GM18868 (cell line): ENCODE results near the gene OXSR1.
A peak's percentile ranks its signal among the peaks of the same experiment; 100 is the strongest.
"Not testable (repeated sequence)": the region's sequence is repeated elsewhere in the genome, so short reads cannot be mapped to it uniquely, and the experiment has no call there.

Experiments used
- ATAC-seq: cut with Tn5 transposase; IDR thresholded peaks from one replicate; pipeline ENCODE4 v1.9.1; 2021; ENCODE audit warnings: mild to moderate bottlenecking, moderate library complexity; ENCODE audit not compliant: unreplicated experiment

Gene OXSR1

DNA sequence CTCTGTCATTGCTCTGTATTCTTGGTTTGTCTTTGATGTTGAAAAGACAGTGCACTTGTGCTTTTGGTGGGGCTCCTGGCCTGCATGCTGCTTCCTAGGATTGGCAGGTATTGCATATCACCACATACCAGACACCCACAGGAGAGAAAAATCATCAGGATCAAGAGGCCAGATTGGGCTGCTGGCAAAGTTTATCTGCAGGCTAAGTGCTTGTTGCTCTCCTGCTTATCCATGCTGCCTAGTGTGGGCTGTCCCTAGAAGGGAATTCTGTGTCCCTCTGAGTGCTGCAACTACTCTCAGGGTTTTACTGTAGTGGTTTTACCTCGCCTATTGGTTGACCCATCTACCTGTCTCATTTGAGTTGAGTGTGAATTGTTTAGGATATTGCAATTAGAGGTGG lies 99.4 kb downstream of the OXSR1 start:
- no peak for ATAC-seq

DNA sequence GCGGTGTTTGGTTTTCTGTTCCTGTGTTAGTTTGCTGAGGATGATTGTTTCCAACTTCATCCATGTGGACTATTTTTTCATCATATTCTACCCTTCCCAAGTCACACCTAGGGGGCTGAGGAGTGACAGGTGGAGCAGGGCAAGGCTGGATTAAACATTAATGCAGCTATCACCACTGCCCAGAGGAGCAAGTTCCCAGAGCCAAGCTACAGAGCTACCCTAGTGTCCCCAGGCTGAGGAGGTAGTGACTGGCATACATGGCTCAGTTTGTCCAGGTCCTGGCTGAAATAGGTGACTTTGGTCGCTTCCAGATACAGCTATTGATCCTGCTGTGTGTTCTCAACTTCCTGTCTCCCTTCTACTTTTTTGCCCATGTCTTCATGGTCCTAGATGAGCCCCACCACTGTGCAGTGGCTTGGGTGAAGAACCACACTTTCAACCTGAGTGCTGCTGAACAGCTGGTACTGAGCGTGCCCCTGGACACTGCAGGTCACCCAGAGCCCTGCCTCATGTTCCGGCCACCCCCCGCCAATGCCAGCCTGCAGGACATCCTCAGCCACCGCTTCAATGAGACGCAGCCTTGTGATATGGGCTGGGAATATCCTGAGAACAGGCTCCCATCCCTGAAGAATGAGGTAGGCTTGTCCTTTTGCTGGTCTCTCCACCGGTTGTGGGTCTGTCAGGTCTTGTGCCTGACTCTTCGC lies 100.4 kb downstream of the OXSR1 start, which contains the start of gene SLC22A13:
SLC22A13 (plus strand) TSS at position 209 of the 704 bp plus-strand sequence; CDS start at position 258, 49 bp downstream.
- no peak for ATAC-seq

DNA sequence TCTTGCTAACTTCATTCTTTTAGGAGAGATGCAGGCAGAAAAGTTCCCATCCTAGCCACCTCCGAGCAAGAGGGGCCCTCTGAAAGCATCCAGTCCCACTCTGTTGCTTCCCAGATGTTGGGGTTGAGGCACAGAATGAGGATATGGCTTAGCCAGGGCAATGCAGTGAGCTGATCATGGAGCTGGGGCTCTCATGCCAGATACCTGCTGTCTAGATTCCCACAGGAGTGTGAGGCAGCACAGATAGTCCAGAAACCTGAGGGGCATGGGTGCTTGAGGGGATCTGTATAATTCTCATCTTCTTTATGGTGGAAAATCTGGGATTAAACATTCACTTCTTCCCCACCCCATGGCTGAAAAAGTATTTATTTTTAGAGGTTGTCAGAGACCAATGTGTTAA lies 101.5 kb downstream of the OXSR1 start:
- ATAC-seq: no peak

GRCh38 chr3:38267662-38268061 lies 102.3 kb downstream of the OXSR1 start:
- no peak for ATAC-seq

GRCh38 chr3:38268087-38268486 lies 102.8 kb downstream of the OXSR1 start:
- peak; percentile 20 for ATAC-seq

- ATAC-seq: peak; percentile 57
Observed at GRCh38 chr3:38268522-38268921, 103.2 kb downstream of the OXSR1 start.

- ATAC-seq: no peak
Observed at GRCh38 chr3:38270606-38271005, 105.3 kb downstream of the OXSR1 start.

DNA sequence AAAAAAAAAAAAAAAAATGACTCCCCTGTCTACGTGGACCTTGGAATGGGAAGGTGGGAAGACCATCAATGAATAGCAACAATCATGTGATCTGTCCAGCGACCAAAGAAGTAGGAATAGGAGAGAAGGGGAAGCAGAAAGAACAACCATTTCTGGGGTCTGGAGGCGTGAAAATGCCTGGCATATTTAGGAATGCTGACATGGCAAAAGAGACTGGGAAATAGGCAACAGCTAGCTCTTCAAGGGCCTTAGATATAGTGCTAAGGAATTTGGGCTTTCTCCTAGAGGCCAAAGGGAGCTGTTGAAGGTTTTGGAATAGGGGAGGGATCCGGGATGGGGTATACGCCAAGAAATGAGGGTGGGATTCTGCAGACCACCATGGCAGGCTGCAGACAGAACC lies 106.2 kb downstream of the OXSR1 start:
- no peak for ATAC-seq

DNA sequence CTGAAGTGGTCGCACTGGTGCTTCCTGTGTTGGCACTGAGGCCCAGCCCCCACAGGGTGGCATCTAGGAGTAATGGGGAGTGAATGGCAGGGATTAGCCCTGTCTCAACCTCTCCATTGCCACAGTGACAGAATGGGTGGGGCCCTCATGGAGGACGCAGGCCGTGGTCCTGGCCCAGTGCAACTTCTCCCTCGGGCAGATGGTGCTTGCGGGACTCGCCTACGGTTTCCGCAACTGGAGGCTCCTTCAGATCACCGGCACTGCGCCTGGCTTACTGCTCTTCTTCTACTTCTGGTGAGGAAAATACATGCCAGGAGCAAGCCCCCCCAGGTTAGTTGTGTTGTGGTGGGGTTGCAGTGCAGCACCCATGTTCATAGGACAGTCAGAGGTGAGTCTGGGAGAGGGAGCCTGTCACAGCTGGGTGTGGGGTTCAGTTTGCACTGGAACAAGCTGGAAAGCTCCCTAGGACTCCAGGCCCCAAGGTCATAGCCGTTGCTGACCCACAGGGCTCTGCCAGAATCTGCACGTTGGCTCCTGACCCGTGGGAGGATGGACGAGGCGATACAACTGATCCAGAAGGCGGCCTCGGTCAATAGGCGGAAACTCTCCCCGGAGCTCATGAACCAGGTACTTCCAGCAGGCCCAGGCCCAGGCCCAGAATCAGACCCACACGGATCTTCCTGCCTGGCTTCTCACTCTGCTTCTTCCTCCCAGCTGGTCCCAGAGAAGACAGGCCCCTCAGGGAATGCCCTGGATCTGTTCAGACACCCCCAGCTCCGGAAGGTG lies 109.7 kb downstream of the OXSR1 start:
- no peak for ATAC-seq

DNA sequence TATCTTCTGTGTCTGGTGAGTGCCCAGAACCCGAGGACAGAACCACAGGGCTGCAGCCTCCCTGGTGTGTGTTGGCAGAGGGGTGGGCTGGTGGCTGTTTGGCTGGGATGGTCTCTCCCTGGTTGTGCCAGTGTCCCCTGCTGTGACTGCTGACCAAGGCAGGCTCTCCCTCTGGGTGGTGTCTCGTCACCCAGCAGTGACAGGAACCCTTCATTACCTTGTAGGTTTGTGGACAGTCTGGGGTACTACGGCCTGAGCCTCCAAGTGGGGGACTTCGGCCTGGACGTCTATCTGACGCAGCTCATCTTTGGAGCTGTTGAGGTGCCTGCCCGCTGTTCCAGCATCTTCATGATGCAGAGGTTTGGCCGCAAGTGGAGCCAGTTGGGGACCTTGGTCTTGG lies 110.3 kb downstream of the OXSR1 start:
- no peak for ATAC-seq

DNA sequence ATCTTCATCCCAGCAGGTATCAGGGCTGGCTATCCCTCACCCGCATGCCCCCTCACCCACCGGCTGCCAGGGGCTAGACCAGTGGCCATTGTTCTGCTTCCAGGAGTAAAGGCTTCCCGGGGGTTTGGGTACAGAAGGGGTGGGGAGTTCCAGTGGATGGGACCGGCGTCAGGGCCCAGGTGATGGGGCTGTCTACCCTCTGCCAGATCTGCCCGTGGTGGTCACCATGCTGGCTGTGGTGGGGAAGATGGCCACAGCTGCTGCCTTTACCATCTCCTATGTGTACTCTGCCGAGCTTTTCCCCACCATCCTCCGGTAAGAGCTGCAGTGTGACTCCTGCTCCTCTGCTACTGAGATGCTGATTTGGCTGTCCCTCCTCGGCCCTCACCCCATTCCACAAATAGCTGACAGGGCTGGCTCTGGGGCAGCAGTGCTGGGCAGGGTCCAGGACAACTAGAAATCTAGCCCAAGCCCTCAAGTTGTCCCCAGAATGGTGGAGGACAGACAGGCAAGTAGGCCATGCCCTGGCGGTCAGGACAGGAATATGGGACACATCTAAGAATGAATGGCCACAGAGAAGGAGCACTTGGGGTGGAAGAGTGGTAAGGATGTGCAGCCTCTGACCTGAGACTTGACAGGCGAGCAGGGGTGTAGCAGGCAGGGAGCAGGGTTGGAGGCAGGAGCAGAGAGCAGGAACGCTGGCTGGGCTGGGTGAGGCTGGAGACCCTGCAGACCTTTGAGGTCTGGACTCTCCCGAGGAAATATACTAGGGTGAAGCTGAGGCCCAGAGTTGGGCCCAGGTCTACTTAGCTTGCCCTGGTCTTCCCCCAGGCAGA lies 111.0 kb downstream of the OXSR1 start:
- ATAC-seq: no peak

GRCh38 chr3:38276917-38277630 lies 111.7 kb downstream of the OXSR1 start:
- no peak for ATAC-seq

- ATAC-seq: no peak
Observed at GRCh38 chr3:38278841-38279240, 113.5 kb downstream of the OXSR1 start.

DNA sequence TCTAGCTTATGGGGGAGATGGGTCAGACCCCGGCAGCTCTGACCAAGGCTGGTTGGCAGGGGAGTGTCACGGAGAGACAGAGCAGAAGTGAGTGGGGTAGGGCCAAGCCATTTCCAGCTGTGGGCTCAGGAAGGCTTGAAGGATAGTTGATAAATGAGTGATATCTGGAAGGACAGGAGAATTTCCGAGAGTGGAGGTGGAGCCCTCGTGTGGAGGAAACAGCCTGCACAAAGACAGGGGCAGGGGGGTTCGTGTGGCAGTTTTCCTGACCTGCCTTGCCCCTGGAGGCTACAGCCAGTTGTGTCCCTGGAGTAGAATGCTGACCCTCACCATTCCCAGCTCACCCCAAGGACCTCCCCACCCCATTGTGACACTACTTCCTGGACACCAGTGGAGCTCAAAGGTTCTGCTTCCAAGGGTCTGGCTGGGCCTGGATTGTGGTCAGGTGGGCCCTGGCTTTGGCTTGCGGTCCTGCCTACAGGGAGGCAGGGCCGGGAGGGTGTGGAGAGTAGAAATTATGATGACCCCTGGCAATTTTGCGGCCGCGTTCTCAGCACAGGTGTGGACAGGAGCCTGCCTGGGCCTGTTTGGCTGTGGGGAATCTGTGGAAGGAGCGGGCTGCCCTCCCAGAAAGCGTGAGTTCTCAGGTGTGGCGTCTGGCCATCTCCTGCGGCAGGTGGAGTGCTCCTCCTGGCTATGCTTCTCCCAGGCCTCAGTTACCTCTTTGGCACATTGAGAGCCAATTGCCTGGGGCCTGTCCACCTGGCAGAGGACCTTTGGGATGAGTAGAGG lies 116.8 kb downstream of the OXSR1 start, which contains the start of gene SLC22A14:
SLC22A14 (plus strand) TSS at position 400 of the 792 bp plus-strand sequence. CDS start 23,733 bp downstream, outside the sequence.
- no peak for ATAC-seq

DNA sequence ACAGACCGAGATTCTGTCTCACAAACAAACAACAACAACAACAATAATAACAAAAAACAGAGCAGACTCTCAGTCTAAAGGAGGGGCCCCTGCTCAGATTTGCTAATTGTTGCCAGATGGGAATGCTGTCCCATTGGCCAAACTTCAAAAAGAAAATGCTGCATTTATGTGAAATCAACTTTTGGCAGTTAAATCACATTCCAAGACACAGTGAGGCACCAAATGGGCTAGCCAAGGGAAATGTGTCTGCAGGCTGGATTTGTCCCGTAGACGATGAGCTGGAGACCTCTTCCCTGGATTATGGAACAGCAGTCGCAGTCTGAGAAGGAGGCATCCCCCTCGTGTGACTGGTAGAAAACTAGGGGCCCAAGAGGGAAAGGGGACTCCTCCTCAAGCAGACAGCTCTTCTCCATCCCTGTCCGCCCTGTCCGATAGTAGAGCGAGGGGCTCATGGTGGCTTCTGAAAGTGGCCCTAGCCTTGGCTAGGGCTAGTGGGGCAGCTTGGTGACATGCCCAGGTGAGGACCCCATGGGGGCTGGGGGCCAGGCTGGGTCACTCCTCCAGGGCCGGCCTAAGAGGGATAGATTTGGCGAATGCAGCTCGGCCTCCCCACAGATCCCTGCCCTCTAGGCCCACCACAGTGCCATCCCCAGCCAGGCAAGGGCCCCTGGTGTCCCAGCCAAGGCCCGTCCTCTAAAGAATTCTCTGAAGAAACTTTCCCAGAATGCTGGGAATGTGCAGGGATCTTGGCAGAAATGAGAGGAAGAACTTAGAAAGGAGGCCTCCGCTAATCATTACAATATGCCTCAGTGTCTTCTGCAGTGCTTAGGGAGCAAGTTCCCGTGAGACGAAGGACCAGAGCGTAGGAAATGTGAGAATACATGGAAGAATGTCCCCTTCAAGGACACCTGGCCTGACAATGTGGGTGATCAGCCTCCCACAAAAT lies 118.7 kb downstream of the OXSR1 start:
- no peak for ATAC-seq

- no peak for ATAC-seq
Observed at GRCh38 chr3:38284756-38285150, 119.4 kb downstream of the OXSR1 start.

DNA sequence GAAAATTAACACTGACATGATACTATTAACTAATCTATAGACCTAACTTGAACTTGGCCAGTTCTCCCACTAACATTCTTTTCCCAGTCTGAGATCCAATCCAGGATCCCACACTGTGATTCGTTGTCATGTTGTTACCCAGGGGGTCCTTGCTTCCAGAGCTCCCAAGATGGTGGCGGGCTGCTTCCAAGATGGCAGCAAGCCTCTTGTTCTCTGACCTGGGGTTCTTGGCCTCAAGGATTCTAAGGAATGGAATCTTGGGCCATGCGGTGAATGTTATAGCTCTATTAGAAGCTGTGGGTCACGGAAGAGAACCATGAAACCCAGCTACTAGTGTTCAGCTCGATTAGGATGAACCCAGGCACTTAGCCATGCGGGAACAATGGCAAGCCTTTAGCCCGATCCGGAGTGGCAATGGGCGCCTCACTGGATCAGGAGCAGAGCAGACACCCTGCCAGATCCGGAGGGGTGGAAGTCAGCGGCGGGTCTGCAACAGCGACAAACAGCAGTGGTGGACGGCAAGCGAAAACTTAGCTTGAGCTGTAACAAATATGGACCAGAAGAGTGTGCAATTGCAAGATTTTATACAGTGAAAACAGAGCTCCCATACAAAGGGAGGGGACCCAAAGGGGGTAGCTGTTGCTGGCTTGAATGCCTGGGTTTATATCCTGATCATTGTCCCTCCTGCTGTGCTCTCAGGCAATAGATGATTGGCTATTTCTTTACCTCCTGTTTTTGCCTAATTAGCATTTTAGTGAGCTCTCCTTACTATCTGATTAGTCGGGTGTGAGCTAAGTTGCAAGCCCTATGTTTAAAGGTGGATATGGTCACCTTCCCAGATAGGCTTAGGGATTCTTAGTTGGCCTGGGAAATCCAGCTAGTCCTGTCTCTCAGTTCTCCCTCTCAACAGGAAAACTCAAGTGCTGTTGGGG lies 124.2 kb downstream of the OXSR1 start:
- not testable (repeated sequence) for ATAC-seq

DNA sequence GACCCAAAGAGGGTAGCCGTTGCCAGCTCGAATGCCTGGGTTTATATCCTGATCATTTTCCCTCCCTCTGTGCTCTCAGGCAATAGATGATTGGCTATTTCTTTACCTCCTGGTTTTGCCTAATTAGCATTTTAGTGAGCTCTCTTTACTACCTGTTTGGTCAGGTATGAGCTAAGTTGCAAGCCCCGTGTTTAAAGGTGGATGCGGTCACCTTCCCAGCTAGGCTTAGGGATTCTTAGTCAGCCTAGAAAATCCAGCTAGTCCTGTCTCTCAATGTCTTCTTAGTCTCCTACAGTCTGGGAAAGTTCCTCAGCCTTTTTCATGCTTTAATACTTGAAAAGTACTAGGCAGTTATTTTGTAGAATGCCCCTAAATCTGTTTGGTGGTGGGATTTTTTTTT lies 131.7 kb downstream of the OXSR1 start:
- ATAC-seq: not testable (repeated sequence)
